ENCODE data around the gene GMCL2.

The GMCL2 gene

GRCh38 chr5:178221853-178222252 is 34.7 kb upstream of the GMCL2 start:
- no peak for DNase-seq (ENCODE audit: low read depth in 1 of 2, low spot score in 1 of 2)

GRCh38 chr5:178221282-178221681 is 34.1 kb upstream of the GMCL2 start:
- no peak for DNase-seq (ENCODE audit: low read depth in 1 of 2, low spot score in 1 of 2)

GRCh38 chr5:178218827-178219226 is 31.7 kb upstream of the GMCL2 start:
- no peak for DNase-seq (ENCODE audit: low read depth in 1 of 2, low spot score in 1 of 2)

GRCh38 chr5:178218237-178218776 is 31.1 kb upstream of the GMCL2 start:
- DNase-seq (ENCODE audit: low read depth in 1 of 2, low spot score in 1 of 2) = no peak

GRCh38 chr5:178216779-178217178 is 29.6 kb upstream of the GMCL2 start:
- no peak for DNase-seq (ENCODE audit: low read depth in 1 of 2, low spot score in 1 of 2)

- no peak for DNase-seq (ENCODE audit: low read depth in 1 of 2, low spot score in 1 of 2)
Measured at GRCh38 chr5:178216088-178216534, 28.9 kb upstream of the GMCL2 start.

GRCh38 chr5:178215280-178216002 is 28.3 kb upstream of the GMCL2 start:
- DNase-seq (ENCODE audit: low read depth in 1 of 2, low spot score in 1 of 2) = no peak

GRCh38 chr5:178214160-178214803 is 27.1 kb upstream of the GMCL2 start:
- no peak for DNase-seq (ENCODE audit: low read depth in 1 of 2, low spot score in 1 of 2)

GRCh38 chr5:178213748-178214151 is 26.6 kb upstream of the GMCL2 start:
- no peak for DNase-seq (ENCODE audit: low read depth in 1 of 2, low spot score in 1 of 2)

GRCh38 chr5:178213003-178213461 is 25.9 kb upstream of the GMCL2 start:
- no peak for DNase-seq (ENCODE audit: low read depth in 1 of 2, low spot score in 1 of 2)

GRCh38 chr5:178212241-178213002 is 25.3 kb upstream of the GMCL2 start:
- DNase-seq (ENCODE audit: low read depth in 1 of 2, low spot score in 1 of 2) = no peak

GRCh38 chr5:178211095-178212048 is 24.2 kb upstream of the GMCL2 start:
- DNase-seq (ENCODE audit: low read depth in 1 of 2, low spot score in 1 of 2) = no peak

- DNase-seq (ENCODE audit: low read depth in 1 of 2, low spot score in 1 of 2) = no peak
Measured at GRCh38 chr5:178210686-178211085, 23.5 kb upstream of the GMCL2 start.

- DNase-seq (ENCODE audit: low read depth in 1 of 2, low spot score in 1 of 2) = no peak
Measured at GRCh38 chr5:178210073-178210535, 22.9 kb upstream of the GMCL2 start.

- DNase-seq (ENCODE audit: low read depth in 1 of 2, low spot score in 1 of 2) = no peak
Measured at GRCh38 chr5:178209334-178210072, 22.3 kb upstream of the GMCL2 start.

GRCh38 chr5:178208540-178209227 is 21.5 kb upstream of the GMCL2 start:
- no peak for DNase-seq (ENCODE audit: low read depth in 1 of 2, low spot score in 1 of 2)

GRCh38 chr5:178207917-178208280 is 20.7 kb upstream of the GMCL2 start:
- DNase-seq (ENCODE audit: low read depth in 1 of 2, low spot score in 1 of 2) = no peak

- no peak for DNase-seq (ENCODE audit: low read depth in 1 of 2, low spot score in 1 of 2)
Measured at GRCh38 chr5:178207183-178207916, 20.2 kb upstream of the GMCL2 start.

All from activated T-helper 1 cell treated with anti-CD3 and anti-CD28 coated beads, Interleukin-2, amount 50 U/mL, for 16 hours (primary cell).